ENCODE results near the gene RHAG. TPM values are rescaled to one million over a fixed set of nuclear protein-coding genes. Genes with fewer than 3 reads are reported as not detected.

RHAG gene
- total and polyA plus RNA-seq, 3 donors from 2014 or later: 0.42 TPM; not detected in 2

DNA sequence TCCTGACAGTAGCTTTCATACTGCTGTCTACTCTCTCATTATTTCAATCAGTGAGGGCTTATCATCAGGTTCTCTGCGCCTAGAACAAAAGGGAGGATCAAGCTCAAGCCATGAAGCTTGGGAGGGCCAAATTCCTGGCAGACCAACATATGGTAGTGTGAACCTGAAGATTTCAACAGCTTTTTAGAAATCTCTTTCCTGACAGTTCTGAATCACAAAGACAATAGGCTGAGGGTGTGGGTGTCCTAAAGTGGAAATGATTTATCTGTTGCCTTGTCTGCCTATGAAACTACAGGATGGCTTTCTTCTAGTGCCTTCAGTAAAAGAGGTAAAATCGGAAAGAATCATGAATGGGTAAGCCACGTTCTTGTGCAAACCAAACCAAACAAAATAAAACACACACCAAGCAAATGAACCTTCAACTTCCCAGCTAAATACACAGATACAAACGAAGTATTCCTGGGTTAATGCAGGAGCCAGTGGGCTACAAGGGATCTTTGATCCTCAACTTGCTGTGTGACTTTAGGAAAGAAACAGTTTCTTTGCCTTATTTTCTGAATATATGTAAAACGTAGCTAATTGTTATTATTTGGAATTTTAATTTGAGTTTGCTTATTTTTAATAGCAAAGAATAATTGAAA lies 2.7 kb upstream of the RHAG start:
- intact Hi-C loops (cut with DNase I; ENCODE audit: low total_unique reads): no loop called here
- TF ChIP-seq POLR2A (IDR thresholded peaks at IDR 0.05): no peak
- TF ChIP-seq, protein P1, sequence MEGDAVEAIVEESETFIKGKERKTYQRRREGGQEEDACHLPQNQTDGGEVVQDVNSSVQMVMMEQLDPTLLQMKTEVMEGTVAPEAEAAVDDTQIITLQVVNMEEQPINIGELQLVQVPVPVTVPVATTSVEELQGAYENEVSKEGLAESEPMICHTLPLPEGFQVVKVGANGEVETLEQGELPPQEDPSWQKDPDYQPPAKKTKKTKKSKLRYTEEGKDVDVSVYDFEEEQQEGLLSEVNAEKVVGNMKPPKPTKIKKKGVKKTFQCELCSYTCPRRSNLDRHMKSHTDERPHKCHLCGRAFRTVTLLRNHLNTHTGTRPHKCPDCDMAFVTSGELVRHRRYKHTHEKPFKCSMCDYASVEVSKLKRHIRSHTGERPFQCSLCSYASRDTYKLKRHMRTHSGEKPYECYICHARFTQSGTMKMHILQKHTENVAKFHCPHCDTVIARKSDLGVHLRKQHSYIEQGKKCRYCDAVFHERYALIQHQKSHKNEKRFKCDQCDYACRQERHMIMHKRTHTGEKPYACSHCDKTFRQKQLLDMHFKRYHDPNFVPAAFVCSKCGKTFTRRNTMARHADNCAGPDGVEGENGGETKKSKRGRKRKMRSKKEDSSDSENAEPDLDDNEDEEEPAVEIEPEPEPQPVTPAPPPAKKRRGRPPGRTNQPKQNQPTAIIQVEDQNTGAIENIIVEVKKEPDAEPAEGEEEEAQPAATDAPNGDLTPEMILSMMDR (IDR thresholded peaks at IDR 0.05): no peak
- Histone ChIP-seq H3K9me3 (no peaks in the 10 kb centered on the region), H3K36me3 (ENCODE audit: low read depth, missing control alignments) (no peaks in the 10 kb centered on the region), H3K27ac (no peak overlapping the region), H3K27me3 (no peaks in the 10 kb centered on the region), H3K4me3 (no peak overlapping the region), H3K4me1 (no peaks in the 10 kb centered on the region)
- 63 to 70% methylated on average over 5 of the region's 5 CpGs for WGBS, 2 donors
- DNase-seq: no peak

DNA sequence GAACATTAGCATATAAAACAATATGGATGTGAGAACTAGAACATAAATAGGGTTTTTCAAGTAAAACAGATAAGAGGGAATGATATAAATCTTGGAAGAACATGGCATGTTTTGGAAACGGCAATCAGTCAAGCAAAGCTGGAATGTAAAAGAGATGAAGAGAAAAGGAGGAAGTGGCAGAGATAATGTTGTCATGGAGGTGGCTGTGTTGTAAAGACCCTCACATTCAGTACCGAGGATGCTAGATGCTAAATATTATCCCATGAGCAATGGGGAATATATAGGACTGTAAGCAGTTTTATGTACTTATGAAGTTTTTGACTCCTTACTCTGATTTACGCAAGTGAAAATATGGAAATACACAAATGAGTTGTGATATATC lies 702 bp upstream of the RHAG start:
- no peaks in the 10 kb centered on the region for H3K9me3 ChIP-seq
- DNase-seq: no peak

DNA sequence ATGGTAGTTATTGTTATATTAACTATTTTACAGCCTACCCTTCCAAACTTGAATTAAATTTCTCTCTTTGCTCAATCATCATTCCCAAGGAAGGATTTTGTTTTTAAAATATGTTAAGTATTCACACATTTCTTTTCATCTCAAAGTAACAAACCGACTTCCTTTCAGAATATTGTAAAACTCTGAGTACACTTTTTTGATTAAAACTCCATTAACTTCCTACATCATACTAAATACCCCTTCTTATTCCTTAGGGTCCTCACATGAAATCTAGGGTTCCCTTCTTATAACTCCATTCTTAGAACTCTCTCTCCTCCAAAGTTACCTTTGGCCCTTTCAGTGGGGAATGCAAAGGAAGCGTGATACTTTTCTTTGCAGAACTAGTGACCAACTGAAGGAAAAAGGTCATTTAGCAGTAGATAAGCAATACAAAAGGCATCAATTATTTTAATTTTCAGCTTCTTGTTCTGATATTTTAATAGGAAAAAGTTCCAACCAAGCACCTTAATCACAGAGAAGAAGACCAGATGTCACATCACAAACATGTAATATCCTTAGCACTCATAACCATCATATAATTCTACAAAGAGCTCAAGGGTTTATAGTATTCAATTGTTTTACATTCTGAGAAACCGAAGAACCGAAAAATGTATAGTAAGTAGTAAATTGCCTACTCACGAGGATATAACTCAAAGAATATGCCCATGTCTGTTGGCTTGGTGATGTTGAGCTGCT lies 494 bp downstream of the RHAG start:
- Histone ChIP-seq H3K36me3 (ENCODE audit: low read depth, missing control alignments) (no peaks in the 10 kb centered on the region), H3K27me3 (no peaks in the 10 kb centered on the region), H3K27ac (no peak overlapping the region), H3K4me3 (no peak overlapping the region), H3K4me1 (no peaks in the 10 kb centered on the region), H3K9me3 (no peaks in the 10 kb centered on the region)
- no peak for TF ChIP-seq POLR2A (IDR thresholded peaks at IDR 0.05)
- TF ChIP-seq, protein P1 (IDR thresholded peaks at IDR 0.05): no peak
- 90 to 91% methylated on average over 5 of the region's 5 CpGs for WGBS, 2 donors
- DNase-seq: no peak
- intact Hi-C loops (cut with DNase I; ENCODE audit: low total_unique reads): no loop called here

More for the DNA sequence above, 702 bp upstream of the RHAG start:
- no peak overlapping the region for H3K4me3 ChIP-seq
- intact Hi-C loops (cut with DNase I; ENCODE audit: low total_unique reads): no loop called here
- no peak overlapping the region for H3K27ac ChIP-seq
- 74 to 75% methylated on average over 3 of the region's 3 CpGs for WGBS, 2 donors
- H3K27me3 ChIP-seq: no peaks in the 10 kb centered on the region
- no peaks in the 10 kb centered on the region for H3K36me3 ChIP-seq (ENCODE audit: low read depth, missing control alignments)
- H3K4me1 ChIP-seq: no peaks in the 10 kb centered on the region
- no peak for TF ChIP-seq POLR2A (IDR thresholded peaks at IDR 0.05)
- TF ChIP-seq, protein P1 (IDR thresholded peaks at IDR 0.05): no peak

DNA sequence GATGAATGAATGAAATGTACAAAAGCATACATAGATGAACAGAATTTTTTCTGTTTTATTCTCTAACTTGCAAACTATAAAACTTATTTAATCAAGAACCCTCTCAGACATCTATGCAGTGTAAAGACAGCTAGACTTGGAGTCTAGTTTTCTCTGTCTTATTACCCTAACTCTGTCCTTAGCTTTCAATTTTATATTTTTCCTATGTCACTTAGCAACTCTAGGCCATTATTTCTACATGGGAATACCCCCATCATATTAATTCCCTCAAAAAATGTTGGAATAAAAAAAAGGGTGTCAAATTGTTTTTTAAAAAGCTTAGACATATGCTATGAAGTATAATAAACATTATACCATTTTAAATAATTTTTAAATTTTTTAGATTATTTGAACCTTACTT lies 1.2 kb downstream of the RHAG start:
- intact Hi-C loops (cut with DNase I; ENCODE audit: low total_unique reads): no loop called here

More for the DNA sequence above, 1.2 kb downstream of the RHAG start:
- Histone ChIP-seq H3K4me1 (no peaks in the 10 kb centered on the region), H3K9me3 (no peaks in the 10 kb centered on the region), H3K36me3 (ENCODE audit: low read depth, missing control alignments) (no peaks in the 10 kb centered on the region), H3K4me3 (no peak overlapping the region), H3K27me3 (no peaks in the 10 kb centered on the region), H3K27ac (no peak overlapping the region)
- DNase-seq: no peak
- TF ChIP-seq, protein P1 (IDR thresholded peaks at IDR 0.05): no peak
- TF ChIP-seq POLR2A (IDR thresholded peaks at IDR 0.05): no peak

All from testis (tissue), 3 donors.